K562 (cell line): Measurements from ENCODE around the gene GADD45B. TPM values are rescaled to one million over a fixed set of nuclear protein-coding genes. Genes with fewer than 3 reads are reported as not detected.

Experiments
- ATAC-seq: fragments of 200-7000 bp; cut with Tn5 transposase; 3 replicates; pipeline ENCODE4 v1.9.1; 2020; ENCODE audit warnings: moderate library complexity
- BruUV-seq: library from RNA; stranded (reverse); fragments of 400-500 nt; replicated peaks from 2 replicates; lab custom pipeline; 2021; lab: Mats Ljungman, UMichigan
- CTCF ChIA-PET: fragments of 300-600 bp; formaldehyde crosslinking; extraction: SDS; loops from one replicate; lab custom pipeline; 2021; ENCODE audit warnings: low intra/inter-chr PET ratio; lab: Yijun Ruan, JAX
- POLR2A ChIA-PET: fragments of 300-600, 350-650 bp; sonication (Branson Sonifier 250); formaldehyde crosslinking; extraction: SDS; loops from one replicate; lab custom pipeline; 2021; ENCODE audit warnings: antibody characterized with exemption, inconsistent platforms; lab: Yijun Ruan, JAX
- DNase-seq, 4 experiments: peaks; one replicate each; pipeline versions ENCODE4 v3.0.0 to v3.0.0-alpha.2; 2011 to 2018; ENCODE audit warnings: low spot score in 3 of 4, mixed read lengths in 3 of 4; ENCODE audit errors: extremely low read depth in 1 of 4
- FAIRE-seq: peaks from 2 replicates; lab custom pipeline; 2011; peaks lifted over from hg19 to GRCh38; lab: Jason Lieb, UNC
- H2AFZ ChIP-seq: 2 replicates; pipeline ENCODE4 v1.6.0; 2011; ENCODE audit warnings: low read depth, low read length, control low read depth, inconsistent platforms
- H3K27ac ChIP-seq: fragments of 200-600 bp; 3 replicates; pipeline ENCODE4 v1.8.0; 2011; ENCODE audit warnings: low read depth, mild to moderate bottlenecking, control low read depth, inconsistent platforms, low read length, moderate library complexity, mixed read lengths; ENCODE audit errors: extremely low read depth
- H3K27me3 ChIP-seq, 2 experiments: fragments of 300-600 bp in 1 of 2; 2 replicates in 1 of 2; 3 replicates in 1 of 2; pipeline versions ENCODE4 v1.6.0 to v1.8.0; 2011; ENCODE audit warnings: inconsistent platforms in 2 of 2, low read length in 2 of 2, mild to moderate bottlenecking in 1 of 2, mixed read lengths in 1 of 2, moderate library complexity in 1 of 2; ENCODE audit not compliant: control insufficient read depth in 2 of 2, insufficient read depth in 2 of 2
- H3K36me3 ChIP-seq: fragments of 300-600 bp; 3 replicates; pipeline ENCODE4 v1.8.0; 2011; ENCODE audit warnings: mild to moderate bottlenecking, low read length, inconsistent platforms; ENCODE audit not compliant: control insufficient read depth, insufficient read depth
- H3K4me1 ChIP-seq, 2 experiments: fragments of 200-600 bp in 1 of 2; replicated peaks in 1 of 2; 2 replicates in 1 of 2; 3 replicates in 1 of 2; pipeline versions ENCODE4 v1.5.1 to v1.8.0; 2011; ENCODE audit warnings: inconsistent platforms in 2 of 2, low read length in 2 of 2, mild to moderate bottlenecking in 1 of 2, mixed read lengths in 1 of 2, moderate library complexity in 1 of 2; ENCODE audit not compliant: control insufficient read depth in 2 of 2, insufficient read depth in 2 of 2
- H3K4me2 ChIP-seq: 2 replicates; pipeline ENCODE4 v1.6.1; 2011; ENCODE audit warnings: low read length, control low read depth, inconsistent platforms, mixed read lengths; ENCODE audit not compliant: insufficient read depth
- H3K4me3 ChIP-seq: fragments of 200-600 bp; sonication (generic), shearing (Covaris generic); 2 replicates; pipeline ENCODE4 v1.5.1; 2016; ENCODE audit warnings: control low read depth, inconsistent platforms
- H3K79me2 ChIP-seq: fragments of 200-600 bp; 3 replicates; pipeline ENCODE4 v1.8.0; 2011; ENCODE audit warnings: low read length, inconsistent platforms; ENCODE audit not compliant: control insufficient read depth, insufficient read depth
- H3K9ac ChIP-seq, 2 experiments: 2 replicates each; pipeline versions ENCODE4 v1.6.0 to v1.6.1; 2011; ENCODE audit warnings: low read depth in 2 of 2, low read length in 2 of 2, control low read depth in 1 of 2, inconsistent platforms in 1 of 2, mild to moderate bottlenecking in 1 of 2, mixed read lengths in 1 of 2; ENCODE audit not compliant: insufficient read depth in 1 of 2
- H3K9me1 ChIP-seq: one replicate; pipeline ENCODE4 v1.6.0; 2011; ENCODE audit warnings: inconsistent platforms, mild to moderate bottlenecking, low read length, moderate library complexity; ENCODE audit not compliant: control insufficient read depth, insufficient read depth
- H3K9me3 ChIP-seq: replicated peaks from 2 replicates; pipeline ENCODE4 v1.5.1; 2011; ENCODE audit warnings: low read depth, low read length, inconsistent platforms; ENCODE audit not compliant: control insufficient read depth, insufficient read depth
- H4K20me1 ChIP-seq: replicated peaks from 2 replicates; pipeline ENCODE4 v1.6.1; 2011; ENCODE audit warnings: low read length, inconsistent platforms, mixed read lengths; ENCODE audit not compliant: control insufficient read depth, insufficient read depth
- CHCHD3 ChIP-seq: fragments of 250-450 bp; sonication (Bioruptor Pico); IDR thresholded peaks from 2 replicates; pipeline ENCODE4 v2.1.2; 2022; ENCODE audit warnings: mild to moderate bottlenecking
- HDAC6 ChIP-seq: IDR thresholded peaks from 2 replicates; pipeline ENCODE4 v1.6.1; 2012; ENCODE audit warnings: low read depth, mild to moderate bottlenecking, control low read depth, inconsistent platforms, low read length, moderate library complexity
- PHB ChIP-seq: fragments of 250-450 bp; sonication (Bioruptor Pico); IDR thresholded peaks from 2 replicates; pipeline ENCODE4 v1.5.0; 2021
- RBFOX2 ChIP-seq: fragments of 200-400 bp; formaldehyde crosslinking; IDR thresholded peaks from 2 replicates; pipeline ENCODE4 v1.6.1; 2017; ENCODE audit warnings: low read depth, mild to moderate bottlenecking, low read length, moderate library complexity
- ZC3H4 ChIP-seq: sonication (generic); formaldehyde crosslinking; IDR thresholded peaks from 2 replicates; pipeline ENCODE4 v1.9.0; 2021; ENCODE audit warnings: missing genetic modification reagents, borderline replicate concordance
- WGBS: fragments of 100-300 bp; shearing (Covaris generic); methylation state at CpG from one replicate; pipeline ENCODE4 v1.1.6; 2016; ENCODE audit warnings: low coverage, mixed read lengths; ENCODE audit not compliant: insufficient coverage; ENCODE audit errors: missing lambda C conversion rate; 5-methylcytosine and 5-hydroxymethylcytosine counted together
- in situ Hi-C: fragments of 300-500 bp; cut with MboI; formaldehyde crosslinking; loops from 4 replicates; pipeline ENCODE4 v1.15.0; 2018; ENCODE audit warnings: inconsistent platforms, mixed read lengths
- intact Hi-C: fragments of 100-400 bp; cut with micrococcal nuclease; formaldehyde crosslinking; loops from 2 replicates; pipeline ENCODE4 v1.14.2; 2022
- polyA plus RNA-seq, 8 experiments: library from polyadenylated mRNA; depleted of rRNA in 4 of 8; stranded (reverse) in 5 of 8; unstranded in 3 of 8; fragments of >200 nt; fragmentation: Nextera tagmentation in 2 of 8; fragmentation: Illumina TruSeq in 1 of 8; extraction: Ambion mirVana in 2 of 8; extraction: Trizol in 1 of 8; gene quantifications; 2 replicates each; pipeline versions ENCODE4 v1.2.1 to v1.2.3, GENCODE V29; 2011 to 2014; ENCODE audit warnings: inconsistent platforms in 1 of 8, missing spikeins in 1 of 8
- total RNA-seq, 7 experiments: library from RNA; depleted of rRNA in 6 of 7; stranded (reverse); fragments of >200 nt in 6 of 7; fragmentation: Illumina TruSeq in 2 of 7; extraction: Trizol in 2 of 7; gene quantifications; 2 replicates each; pipeline versions ENCODE4 v1.2.1 to v1.2.3, GENCODE V29; 2011 to 2021; ENCODE audit warnings: low replicate concordance in 1 of 7

Gene GADD45B
- total and polyA plus RNA-seq, 9 of the 15 experiments (the other 6 are each of a cell fraction or from before 2014, with no cell fraction given): 0.06 to 4.1 (median 2.1) TPM

GRCh38 chr19:2477141-2477710 lies 1.3 kb downstream of the GADD45B start:
- no peak overlapping the region for H3K4me2 ChIP-seq
- H3K27ac ChIP-seq: no peak overlapping the region
- no peaks in the 10 kb centered on the region for H3K36me3 ChIP-seq
- no peak overlapping the region; the same call in 1 of the 2 replicates for H3K4me3 ChIP-seq
- H4K20me1 ChIP-seq: 0 out of 2 replicates have a peak, but pooled peaks cover 5% of the 10 kb centered on the region
- TF ChIP-seq HDAC6 (no peak), PHB (CRISPR knock-in tag) (no peak), CHCHD3 (CRISPR knock-in tag) (no peak), RBFOX2 (peak; percentile 57; the same call in 1 of the 2 replicates), ZC3H4 (0 out of 2 replicates have a peak, but pooled peaks have one; percentile 4)
- ChIA-PET CTCF (interaction anchor here (0.7 kb wide), 1 partner anchor 131 kb away, joined by 3 read pairs; no protein-coding TSS in a partner anchor), POLR2A (interaction anchor here (0.6 to 3.5 kb wide), 24 partner anchors 10 to 577 kb away, joined by 3 to 26 read pairs (median 9); partner anchors contain the start of genes LMNB2 and TIMM13)
- peaks cover 6 to 16% of the 10 kb centered on the region in 2 experiments; a peak in 3 of 5 replicates for H3K27me3 ChIP-seq
- ATAC-seq (no peak), DNase-seq (no peak), FAIRE-seq (no peak)
- H3K9me3 ChIP-seq: no peaks in the 10 kb centered on the region
- in situ Hi-C loops: no loop called here
- 0 out of 4 replicates have a peak overlapping the region, but pooled peaks of 1 of the 2 experiments have one; percentile 82 for H3K9ac ChIP-seq
- no peaks in the 10 kb centered on the region for H3K79me2 ChIP-seq
- 71% methylated on average over 15 of the region's 27 CpGs for WGBS
- H3K9me1 ChIP-seq: no peaks in the 10 kb centered on the region
- no peak overlapping the region for H2AFZ ChIP-seq
- H3K4me1 ChIP-seq: peaks cover 2 to 46% of the 10 kb centered on the region in 2 experiments; a peak in 4 of 5 replicates
- no TSS peak for BruUV-seq
- intact Hi-C loops: loop anchor here (2.0 kb wide), 1 partner anchor 66 kb away; no protein-coding TSS in a partner anchor
